Activated B cell treated with CpG ODN at 0.5 μM for 24 hours (primary cell): ENCODE data around the gene CLOCK. TPM values are rescaled to one million over a fixed set of nuclear protein-coding genes. Genes with fewer than 3 reads are reported as not detected.
A peak's percentile ranks its signal among the peaks of the same experiment; 100 is the strongest.

Experiments
- ATAC-seq: fragments of 200-7000 bp; cut with Tn5 transposase; one replicate; pipeline ENCODE4 v1.10.0; 2021; ENCODE audit warnings: low read depth, mild to moderate bottlenecking, moderate library complexity
- CTCF ChIA-PET: fragments of 350-600 bp; sonication (Branson Sonifier 250); formaldehyde crosslinking; loops from one replicate; lab custom pipeline; 2021; ENCODE audit warnings: antibody characterized with exemption; lab: Charles Lee
- POLR2A ChIA-PET: fragments of 350-600 bp; sonication (Branson Sonifier 250); formaldehyde crosslinking; loops from one replicate; lab custom pipeline; 2021; ENCODE audit warnings: antibody characterized with exemption; lab: Charles Lee
- DNase-seq: peaks from one replicate; pipeline ENCODE4 v3.0.0; 2022
- H3K27ac Mint-ChIP-seq: one replicate; pipeline ENCODE4 v1.8.0; 2020; ENCODE audit warnings: mixed read lengths
- H3K27me3 Mint-ChIP-seq: one replicate; pipeline ENCODE4 v1.8.0; 2021; ENCODE audit warnings: mixed read lengths
- H3K36me3 Mint-ChIP-seq: one replicate; pipeline ENCODE4 v1.8.0; 2021; ENCODE audit warnings: low read depth, mixed read lengths
- H3K4me1 Mint-ChIP-seq: one replicate; pipeline ENCODE4 v1.8.0; 2021; ENCODE audit warnings: mixed read lengths
- H3K4me3 Mint-ChIP-seq: one replicate; pipeline ENCODE4 v1.8.0; 2020; ENCODE audit warnings: mild to moderate bottlenecking, mixed read lengths
- H3K9me3 Mint-ChIP-seq: one replicate; pipeline ENCODE4 v1.8.0; 2020; ENCODE audit warnings: mixed read lengths
- intact Hi-C: fragments of 100-400 bp; cut with micrococcal nuclease; formaldehyde crosslinking; loops from one replicate; pipeline ENCODE4 v1.15.1; 2024
- total RNA-seq: library from RNA; stranded (reverse); gene quantifications from 2 replicates; pipeline ENCODE4 v1.2.3, GENCODE V29; 2022
- TF ChIP-seq, protein P1 (sequence below): fragments of 200-600 bp; IDR thresholded peaks from one replicate; pipeline ENCODE4 v1.8.0; 2022; ENCODE audit warnings: antibody characterized with exemption, mild to moderate bottlenecking

Gene CLOCK
- total RNA-seq, 1 donor from 2014 or later = 12.9 TPM

- POLR2A ChIA-PET = no interaction called here
- CTCF ChIA-PET = no interaction called here
- intact Hi-C loops = no loop called here
- DNase-seq (no peak), ATAC-seq (no peak)
- Mint-ChIP-seq H3K27me3 (no peaks in the 10 kb centered on the region), H3K9me3 (peaks cover 17% of the 10 kb centered on the region), H3K4me3 (no peak overlapping the region), H3K36me3 (peaks cover 6% of the 10 kb centered on the region), H3K4me1 (no peaks in the 10 kb centered on the region), H3K27ac (no peak overlapping the region)
- TF ChIP-seq, protein P1, sequence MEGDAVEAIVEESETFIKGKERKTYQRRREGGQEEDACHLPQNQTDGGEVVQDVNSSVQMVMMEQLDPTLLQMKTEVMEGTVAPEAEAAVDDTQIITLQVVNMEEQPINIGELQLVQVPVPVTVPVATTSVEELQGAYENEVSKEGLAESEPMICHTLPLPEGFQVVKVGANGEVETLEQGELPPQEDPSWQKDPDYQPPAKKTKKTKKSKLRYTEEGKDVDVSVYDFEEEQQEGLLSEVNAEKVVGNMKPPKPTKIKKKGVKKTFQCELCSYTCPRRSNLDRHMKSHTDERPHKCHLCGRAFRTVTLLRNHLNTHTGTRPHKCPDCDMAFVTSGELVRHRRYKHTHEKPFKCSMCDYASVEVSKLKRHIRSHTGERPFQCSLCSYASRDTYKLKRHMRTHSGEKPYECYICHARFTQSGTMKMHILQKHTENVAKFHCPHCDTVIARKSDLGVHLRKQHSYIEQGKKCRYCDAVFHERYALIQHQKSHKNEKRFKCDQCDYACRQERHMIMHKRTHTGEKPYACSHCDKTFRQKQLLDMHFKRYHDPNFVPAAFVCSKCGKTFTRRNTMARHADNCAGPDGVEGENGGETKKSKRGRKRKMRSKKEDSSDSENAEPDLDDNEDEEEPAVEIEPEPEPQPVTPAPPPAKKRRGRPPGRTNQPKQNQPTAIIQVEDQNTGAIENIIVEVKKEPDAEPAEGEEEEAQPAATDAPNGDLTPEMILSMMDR = no peak
These were observed 28.8 kb upstream of the CLOCK start for GRCh38 chr4:55575513-55575912.

DNA sequence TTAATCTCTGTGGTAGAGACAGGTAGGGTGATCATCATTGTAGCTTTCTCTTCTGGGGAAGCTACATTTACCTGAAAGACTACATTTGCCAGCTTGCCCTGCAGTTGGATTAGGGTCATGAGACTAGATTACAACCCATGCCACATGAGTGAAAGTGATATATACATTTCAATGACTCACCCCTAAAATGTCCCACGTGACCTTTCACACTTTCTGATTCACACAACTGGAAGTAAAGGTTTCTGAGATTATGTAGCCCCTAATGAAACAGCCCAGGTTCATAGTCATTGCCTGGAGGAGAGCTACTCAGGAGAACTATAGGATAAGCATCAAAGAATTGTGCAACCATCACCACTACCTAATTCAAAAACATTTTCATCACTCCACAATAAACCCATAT, 27.5 kb upstream of the CLOCK start:
- DNase-seq = no peak
- Mint-ChIP-seq H3K4me1 (peaks cover under 1% of the 10 kb centered on the region), H3K27ac (no peak overlapping the region), H3K27me3 (no peaks in the 10 kb centered on the region), H3K36me3 (peaks cover 6% of the 10 kb centered on the region), H3K9me3 (peaks cover 17% of the 10 kb centered on the region), H3K4me3 (no peak overlapping the region)
- TF ChIP-seq, protein P1 = no peak
- ChIA-PET CTCF (no interaction called here), POLR2A (no interaction called here)
- ATAC-seq = no peak
- intact Hi-C loops = no loop called here

DNA sequence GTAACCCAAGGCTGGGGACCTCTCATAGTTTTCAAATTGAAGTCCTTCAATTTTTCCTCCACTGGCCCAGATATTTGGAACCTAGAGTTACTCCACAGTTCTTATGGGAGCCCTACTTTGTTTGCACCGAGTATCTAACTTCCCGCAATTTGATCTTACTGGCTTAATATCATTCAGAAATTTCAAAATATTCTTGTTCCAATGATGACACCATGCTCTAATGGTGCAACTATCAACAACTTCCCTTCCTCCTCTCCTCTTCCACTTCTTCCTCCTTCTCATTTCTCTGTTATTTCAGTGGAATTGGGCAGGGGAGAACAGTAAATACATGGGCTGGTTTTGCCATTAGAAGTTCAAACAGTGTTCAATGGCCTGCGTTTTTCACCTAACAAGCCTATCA, 25.1 kb upstream of the CLOCK start:
- H3K9me3 Mint-ChIP-seq = peaks cover 10% of the 10 kb centered on the region
- DNase-seq (no peak), ATAC-seq (no peak)
- no peak overlapping the region for H3K27ac Mint-ChIP-seq
- peaks cover 6% of the 10 kb centered on the region for H3K4me1 Mint-ChIP-seq
- intact Hi-C loops = no loop called here
- H3K36me3 Mint-ChIP-seq = peaks cover 6% of the 10 kb centered on the region
- TF ChIP-seq, protein P1 = no peak
- no peaks in the 10 kb centered on the region for H3K27me3 Mint-ChIP-seq
- CTCF ChIA-PET = no interaction called here
- no peak overlapping the region for H3K4me3 Mint-ChIP-seq
- POLR2A ChIA-PET = no interaction called here

- TF ChIP-seq, protein P1 = no peak
- H3K9me3 Mint-ChIP-seq = no peaks in the 10 kb centered on the region
- H3K27me3 Mint-ChIP-seq = no peaks in the 10 kb centered on the region
- H3K4me3 Mint-ChIP-seq = no peak overlapping the region
- ChIA-PET CTCF (no interaction called here), POLR2A (no interaction called here)
- H3K4me1 Mint-ChIP-seq = peaks cover 6% of the 10 kb centered on the region
- H3K27ac Mint-ChIP-seq = no peak overlapping the region
- DNase-seq (no peak), ATAC-seq (no peak)
- no peaks in the 10 kb centered on the region for H3K36me3 Mint-ChIP-seq
- intact Hi-C loops = no loop called here
These were observed 22.3 kb upstream of the CLOCK start for GRCh38 chr4:55568905-55569504.

DNA sequence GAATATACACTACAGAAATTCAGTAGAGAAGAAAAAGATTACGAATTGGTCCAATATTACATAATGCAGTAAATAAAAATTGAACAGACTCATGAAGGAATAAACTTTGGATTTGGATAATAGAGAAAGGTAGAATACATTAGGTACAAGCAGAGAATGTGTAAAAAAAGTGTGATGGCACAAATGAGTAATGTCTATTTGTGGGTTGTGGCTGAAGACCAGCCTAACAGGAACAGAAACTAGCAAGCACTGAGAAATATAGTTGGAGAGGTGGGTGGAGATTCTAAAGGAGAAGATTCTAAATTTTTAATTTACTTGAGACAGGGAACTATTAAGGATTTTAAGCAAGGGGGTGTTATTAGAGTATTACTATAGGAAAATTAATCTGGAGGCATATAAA, 15.2 kb upstream of the CLOCK start:
- H3K27ac Mint-ChIP-seq = peak overlapping the region; percentile 30
- H3K27me3 Mint-ChIP-seq = no peaks in the 10 kb centered on the region
- H3K36me3 Mint-ChIP-seq = no peaks in the 10 kb centered on the region
- TF ChIP-seq, protein P1 = no peak
- intact Hi-C loops = loop anchor here (1.0 to 5.0 kb wide), 2 partner anchors 15 to 385 kb away; partner anchors contain the start of gene CEP135
- peak; percentile 98 for ATAC-seq
- H3K4me3 Mint-ChIP-seq = peak overlapping the region; percentile 9
- ChIA-PET CTCF (no interaction called here), POLR2A (interaction anchor here (1.0 to 1.1 kb wide), 2 partner anchors 16 to 1416 kb away, joined by 3 read pairs; partner anchors contain the start of gene NOA1)
- DNase-seq = no peak
- peaks cover 3% of the 10 kb centered on the region for H3K9me3 Mint-ChIP-seq
- H3K4me1 Mint-ChIP-seq = peaks cover 20% of the 10 kb centered on the region
